ENCODE measurements around the gene SCMH1.
A peak's percentile ranks its signal among the peaks of the same experiment; 100 is the strongest.

Gene SCMH1

GRCh38 chr1:41051022-41051421, 191.1 kb downstream of the SCMH1 start:
- no peak for DNase-seq
- Histone ChIP-seq H3K36me3 (replicated peaks) (peaks cover 2% of the 10 kb centered on the region), H3K27ac (no peak overlapping the region)

GRCh38 chr1:41048540-41048939, 193.6 kb downstream of the SCMH1 start:
- no peak for TF ChIP-seq CTCF (IDR thresholded peaks at IDR 0.05; ENCODE audit: low read depth, low read length, missing control alignments)
- in situ Hi-C loops (cut with HindIII; ENCODE audit: low pct_ligation_motif_present, low sequenced_read_pairs) = no loop called here
- no peak for DNase-seq
- Histone ChIP-seq H3K4me3 (ENCODE audit: low read depth, low read length) (no peak overlapping the region), H3K36me3 (replicated peaks) (peaks cover 2% of the 10 kb centered on the region), H3K27me3 (replicated peaks) (no peaks in the 10 kb centered on the region), H3K27ac (no peak overlapping the region)

More at GRCh38 chr1:41051022-41051421, 191.1 kb downstream of the SCMH1 start:
- no peaks in the 10 kb centered on the region for H3K27me3 ChIP-seq (replicated peaks)
- in situ Hi-C loops (cut with HindIII; ENCODE audit: low pct_ligation_motif_present, low sequenced_read_pairs) = no loop called here
- no peak for TF ChIP-seq CTCF (IDR thresholded peaks at IDR 0.05; ENCODE audit: low read depth, low read length, missing control alignments)
- no peak overlapping the region for H3K4me3 ChIP-seq (ENCODE audit: low read depth, low read length)

- no peak overlapping the region for H3K4me3 ChIP-seq (ENCODE audit: low read depth, low read length)
- peaks cover 2% of the 10 kb centered on the region for H3K36me3 ChIP-seq (replicated peaks)
- no peak for TF ChIP-seq CTCF (IDR thresholded peaks at IDR 0.05; ENCODE audit: low read depth, low read length, missing control alignments)
- H3K27ac ChIP-seq = no peak overlapping the region
- H3K27me3 ChIP-seq (replicated peaks) = no peaks in the 10 kb centered on the region
- DNase-seq = no peak
- in situ Hi-C loops (cut with HindIII; ENCODE audit: low pct_ligation_motif_present, low sequenced_read_pairs) = no loop called here
Observed at GRCh38 chr1:41046347-41046775, 195.7 kb downstream of the SCMH1 start.

- H3K27me3 ChIP-seq (replicated peaks) = no peaks in the 10 kb centered on the region
- H3K4me3 ChIP-seq (ENCODE audit: low read depth, low read length) = no peak overlapping the region
- in situ Hi-C loops (cut with HindIII; ENCODE audit: low pct_ligation_motif_present, low sequenced_read_pairs) = no loop called here
- peak; percentile 47 for DNase-seq
- H3K36me3 ChIP-seq (replicated peaks) = peaks cover 2% of the 10 kb centered on the region
- no peak overlapping the region for H3K27ac ChIP-seq
- TF ChIP-seq CTCF (IDR thresholded peaks at IDR 0.05; ENCODE audit: low read depth, low read length, missing control alignments) = no peak
Observed at GRCh38 chr1:41045740-41046139, 196.4 kb downstream of the SCMH1 start.

GRCh38 chr1:41044187-41044586, 197.9 kb downstream of the SCMH1 start:
- Histone ChIP-seq H3K27ac (no peak overlapping the region), H3K36me3 (replicated peaks) (peaks cover 2% of the 10 kb centered on the region)

More at GRCh38 chr1:41044187-41044586, 197.9 kb downstream of the SCMH1 start:
- in situ Hi-C loops (cut with HindIII; ENCODE audit: low pct_ligation_motif_present, low sequenced_read_pairs) = no loop called here
- Histone ChIP-seq H3K27me3 (replicated peaks) (no peaks in the 10 kb centered on the region), H3K4me3 (ENCODE audit: low read depth, low read length) (no peak overlapping the region)
- DNase-seq = no peak
- TF ChIP-seq CTCF (IDR thresholded peaks at IDR 0.05; ENCODE audit: low read depth, low read length, missing control alignments) = no peak
